Stimulated activated CD4-positive, alpha-beta T cell treated with anti-CD3 and anti-CD28 coated beads, Interleukin-1b, Interleukin-23, amount 100 ng/mL, for 48 hours (primary cell): ENCODE results near the gene XXYLT1.
"Not testable (repeated sequence)": the region's sequence is repeated elsewhere in the genome, so short reads cannot be mapped to it uniquely, and the experiment has no call there.

Source experiments
- DNase-seq: peaks from one replicate; pipeline ENCODE4 v3.0.0-alpha.2; 2020

The XXYLT1 gene

GRCh38 chr3:195249858-195250464 is 21.0 kb downstream of the XXYLT1 start:
- no peak for DNase-seq

DNA sequence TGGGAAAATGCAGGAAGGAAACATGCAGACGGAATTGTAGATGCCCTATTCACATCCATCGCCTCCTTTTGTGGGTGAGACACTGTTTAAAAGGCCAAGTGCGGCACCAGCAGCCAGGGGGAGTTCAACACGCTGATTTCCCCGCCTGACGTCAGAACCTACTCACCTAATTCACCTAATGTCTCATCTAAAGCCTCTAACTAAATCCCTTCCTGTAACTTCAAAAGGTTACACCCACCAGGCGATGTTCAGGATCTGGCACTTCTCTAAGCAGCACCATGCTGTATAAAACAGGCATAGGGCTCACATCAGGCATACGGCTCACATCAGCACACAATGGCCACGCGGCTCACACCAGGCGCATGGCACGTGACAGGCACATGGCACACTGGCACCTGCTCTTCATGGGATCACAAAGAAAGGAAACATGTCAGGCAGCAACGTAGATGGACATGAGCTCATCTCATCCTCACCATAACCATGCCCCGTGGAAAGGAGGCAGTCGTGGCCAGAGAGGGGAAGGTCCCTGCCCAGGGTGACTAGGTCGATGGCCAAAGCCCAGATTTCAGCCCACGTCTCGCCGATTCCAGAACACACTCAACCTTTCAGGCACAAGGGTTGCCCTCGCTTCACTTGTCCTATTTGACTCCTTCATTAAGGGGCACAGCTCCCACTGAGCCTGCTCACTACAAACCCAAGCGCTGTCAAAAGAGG is 21.7 kb downstream of the XXYLT1 start:
- DNase-seq: no peak

GRCh38 chr3:195248281-195248680 is 22.7 kb downstream of the XXYLT1 start:
- no peak for DNase-seq

DNA sequence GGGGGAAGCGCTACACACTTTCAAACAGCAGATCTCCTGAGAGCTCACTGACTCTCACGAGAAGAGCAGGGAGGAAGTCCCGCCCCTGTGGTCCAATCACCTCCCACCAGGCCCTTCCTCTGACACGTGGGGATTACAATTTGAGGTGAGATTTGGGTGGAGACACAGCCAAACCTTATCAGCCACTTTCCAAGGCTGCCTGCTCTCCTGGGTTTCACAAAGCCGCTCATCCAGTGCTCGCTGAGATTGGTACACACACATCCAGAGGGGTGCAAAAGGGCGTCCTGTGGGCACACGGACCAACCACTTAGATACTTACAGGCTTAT is 23.1 kb downstream of the XXYLT1 start:
- no peak for DNase-seq

DNA sequence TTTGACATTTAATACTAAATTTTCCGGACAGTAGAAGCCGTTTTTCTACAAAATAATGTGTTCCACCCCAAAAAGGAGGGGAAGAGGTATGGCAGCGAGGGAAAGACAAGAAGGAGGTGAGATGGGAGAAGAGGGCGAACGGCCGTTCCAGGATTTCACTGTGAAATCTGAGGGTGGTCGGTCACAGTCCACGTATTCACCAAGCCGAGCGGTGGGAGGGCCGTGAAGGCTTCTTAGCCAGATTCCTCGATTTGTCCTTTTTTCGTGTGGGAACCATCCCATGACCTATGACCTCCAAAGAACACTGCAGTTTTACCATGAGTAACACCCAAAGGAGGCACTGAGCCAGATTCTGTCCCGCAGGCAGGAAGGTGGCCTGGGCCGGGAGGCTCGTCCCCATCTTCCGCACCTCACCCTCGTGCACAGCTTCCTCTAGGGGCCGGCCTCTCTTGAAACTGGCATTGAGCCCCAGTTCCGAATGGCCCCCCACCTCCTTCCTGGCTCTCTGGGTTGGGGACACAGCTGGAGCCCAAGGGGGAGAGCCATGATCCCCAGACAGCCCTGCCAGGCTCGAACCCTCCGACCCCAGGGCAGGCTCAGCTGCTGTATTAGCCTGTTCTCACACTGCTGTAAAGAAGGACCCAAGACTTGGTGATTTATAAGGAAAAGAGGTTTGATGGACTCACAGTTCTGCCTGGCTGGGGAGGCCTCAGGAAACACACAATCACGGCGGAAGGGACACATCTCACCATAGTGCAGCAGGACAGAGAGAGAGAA is 23.7 kb downstream of the XXYLT1 start:
- no peak for DNase-seq

DNA sequence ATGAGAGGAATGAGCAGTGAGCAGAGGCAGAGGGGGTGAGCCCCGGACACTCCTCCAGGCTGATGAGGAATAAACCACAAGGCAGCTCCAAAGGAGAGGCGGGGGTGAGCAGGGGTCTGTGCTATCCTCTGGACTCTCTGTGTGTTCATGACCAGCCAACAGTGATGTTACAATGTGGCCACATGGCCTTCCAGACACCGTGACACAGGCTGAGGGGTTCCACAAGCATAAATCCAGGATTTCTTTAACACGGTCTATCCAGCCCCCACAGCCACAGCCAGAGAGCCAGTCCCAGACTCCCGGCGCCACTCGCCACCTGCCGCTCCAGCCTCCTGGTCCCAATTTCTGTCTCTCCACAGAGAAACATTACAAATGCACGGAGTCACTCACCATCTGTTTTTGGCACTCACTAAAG is 24.4 kb downstream of the XXYLT1 start:
- no peak for DNase-seq

DNA sequence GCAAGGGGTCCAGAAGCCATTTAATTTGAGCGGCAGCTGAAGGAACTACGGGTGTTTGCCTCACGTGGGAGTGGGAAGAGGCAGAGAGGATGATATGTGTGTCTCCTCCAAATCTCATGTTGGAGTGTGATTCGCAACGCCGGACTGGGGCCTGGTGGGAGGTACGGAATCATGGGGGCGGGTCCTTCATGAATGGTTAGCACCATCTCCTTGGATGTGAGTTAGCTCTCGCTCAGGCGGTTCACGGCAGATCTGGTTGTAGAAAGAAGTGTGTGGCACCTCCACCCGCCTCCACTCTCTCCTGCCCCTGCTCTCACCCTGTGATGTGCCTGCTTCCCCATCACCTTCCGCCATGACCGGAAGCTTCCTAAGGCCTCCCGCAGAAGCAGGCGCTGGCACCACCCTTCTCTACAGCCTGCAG is 25.4 kb downstream of the XXYLT1 start:
- DNase-seq: no peak

DNA sequence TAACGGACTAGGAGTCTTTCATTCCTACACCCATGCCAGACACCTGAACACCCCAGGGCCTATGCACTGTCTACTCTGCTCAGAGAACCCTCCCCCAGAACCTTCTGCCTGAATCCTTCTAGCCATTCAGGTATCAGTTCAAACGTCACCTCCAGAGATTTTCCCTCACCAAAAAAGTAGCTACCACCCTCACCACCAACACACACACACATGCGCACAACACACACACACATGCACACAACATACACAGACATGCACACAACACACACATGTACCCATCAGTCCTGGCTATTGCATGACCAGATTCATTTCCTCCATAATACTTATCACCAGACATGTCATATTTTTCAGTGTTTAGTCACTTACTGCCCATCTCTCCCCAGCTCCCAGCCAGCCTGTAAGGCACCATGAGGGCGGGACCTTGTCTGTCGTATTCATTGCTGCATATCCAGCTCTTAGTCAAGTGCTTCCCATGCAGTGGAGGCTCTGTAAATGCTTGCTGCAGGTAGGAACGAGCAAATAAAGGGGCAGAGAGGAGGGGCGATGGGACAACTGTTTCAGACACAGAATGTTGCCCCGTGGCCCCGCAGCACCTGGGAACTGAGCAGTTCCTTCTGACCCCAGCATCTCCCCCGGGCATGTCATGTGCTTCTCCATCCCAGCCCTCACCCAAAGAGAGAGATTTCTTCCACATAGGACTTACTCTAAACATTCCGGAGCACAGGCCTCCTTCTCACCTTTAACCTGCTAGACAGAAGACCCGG is 29.2 kb downstream of the XXYLT1 start:
- DNase-seq: no peak

- DNase-seq: no peak
Measured at GRCh38 chr3:195240939-195241338, 30.0 kb downstream of the XXYLT1 start.

- no peak for DNase-seq
Measured at GRCh38 chr3:195240171-195240701, 30.7 kb downstream of the XXYLT1 start.

DNA sequence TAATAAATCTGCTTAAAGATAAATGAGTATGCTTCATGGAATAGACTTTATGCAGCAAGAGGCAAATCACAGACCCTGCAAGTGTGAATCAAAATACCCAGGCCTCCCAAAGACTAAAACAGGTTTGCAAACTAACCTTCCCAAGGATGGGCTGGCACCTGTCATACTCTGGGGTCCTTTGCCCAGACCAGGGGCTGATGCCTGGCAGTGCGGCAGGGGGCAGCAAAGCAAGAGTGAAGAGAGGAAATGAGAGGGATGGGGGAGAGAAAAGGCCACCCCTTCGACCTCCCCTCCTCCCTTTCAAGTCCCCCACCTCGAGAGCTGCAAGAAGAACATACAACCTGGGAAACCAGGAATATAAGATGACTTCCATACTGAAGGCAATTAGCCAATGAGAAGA is 31.8 kb downstream of the XXYLT1 start:
- DNase-seq: no peak

- no peak for DNase-seq
Measured at GRCh38 chr3:195238586-195239118, 32.3 kb downstream of the XXYLT1 start.

GRCh38 chr3:195238081-195238571 is 32.8 kb downstream of the XXYLT1 start:
- no peak for DNase-seq

GRCh38 chr3:195236801-195237570 is 34.0 kb downstream of the XXYLT1 start:
- no peak for DNase-seq

DNA sequence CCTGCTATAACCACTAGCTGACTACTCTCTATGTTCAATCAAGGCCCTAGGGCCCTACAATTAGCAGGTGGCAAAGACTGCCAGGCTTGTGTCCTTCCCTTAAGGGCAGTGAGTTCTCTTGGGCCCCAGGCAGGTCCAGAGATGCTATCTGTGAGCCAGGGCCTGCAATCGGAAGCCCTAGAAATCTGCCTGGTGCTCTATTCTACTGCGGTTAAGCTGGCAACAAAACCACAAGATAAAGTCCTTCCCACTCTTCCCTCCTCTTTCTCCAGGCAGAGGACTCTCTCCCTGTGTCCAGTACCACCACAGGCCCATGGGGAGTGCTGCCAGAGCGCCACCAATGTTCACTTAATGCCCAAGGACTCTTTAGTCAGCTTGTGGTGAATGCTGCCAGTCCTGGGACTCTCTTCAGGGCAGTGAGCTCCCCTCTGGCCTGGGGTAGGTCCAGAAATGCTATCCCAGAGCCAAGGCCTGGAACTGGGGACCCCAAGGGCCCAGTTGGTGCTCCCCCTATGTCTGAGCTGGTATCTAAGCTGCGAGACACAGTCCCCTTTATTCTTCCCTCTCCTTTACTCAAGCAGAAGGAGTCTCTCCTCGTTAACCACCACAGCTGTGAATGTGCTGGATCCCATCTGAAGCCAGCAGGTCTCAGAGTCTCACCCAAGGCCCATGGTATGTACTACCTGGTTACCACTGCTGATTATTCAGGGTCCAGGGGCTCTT is 34.7 kb downstream of the XXYLT1 start:
- no peak for DNase-seq

- DNase-seq: no peak
Measured at GRCh38 chr3:195230244-195230643, 40.7 kb downstream of the XXYLT1 start.

GRCh38 chr3:195228886-195229285 is 42.1 kb downstream of the XXYLT1 start:
- DNase-seq: not testable (repeated sequence)

GRCh38 chr3:195227871-195228270 is 43.1 kb downstream of the XXYLT1 start:
- DNase-seq: no peak

- DNase-seq: peak; percentile 11
Measured at GRCh38 chr3:195226900-195227447, 44.0 kb downstream of the XXYLT1 start.

GRCh38 chr3:195226445-195226844 is 44.5 kb downstream of the XXYLT1 start:
- no peak for DNase-seq
